IMR-90 (cell line): ENCODE data around the gene ATP2B2.

ENCODE experiments used
- CEBPB ChIP-seq: IDR thresholded peaks from 2 replicates; pipeline ENCODE4 v1.6.1; 2012; ENCODE audit warnings: low read depth, low read length, improper control_type of control experiment
- CTCF ChIP-seq: conservative IDR thresholded peaks from 2 replicates; pipeline ENCODE4 v1.5.1; 2012; ENCODE audit warnings: mild to moderate bottlenecking, low read depth, low read length, improper control_type of control experiment
- ELK1 ChIP-seq: fragments of 150-350 bp; IDR thresholded peaks from 2 replicates; pipeline ENCODE4 v1.6.1; 2016; ENCODE audit warnings: low read depth, mild to moderate bottlenecking, low read length, moderate library complexity, borderline replicate concordance
- MAZ ChIP-seq: IDR thresholded peaks from 2 replicates; pipeline ENCODE4 v1.6.1; 2012; ENCODE audit warnings: low read depth, mild to moderate bottlenecking, low read length, improper control_type of control experiment, moderate library complexity, borderline replicate concordance
- POLR2A ChIP-seq: IDR thresholded peaks from 2 replicates; pipeline ENCODE4 v1.6.1; 2012; ENCODE audit warnings: mild to moderate bottlenecking, low read depth, low read length
- USF2 ChIP-seq: fragments of 150-350 bp; IDR thresholded peaks from 2 replicates; pipeline ENCODE4 v1.6.1; 2017; ENCODE audit warnings: mild to moderate bottlenecking, antibody characterized with exemption, low read length, low read depth

GRCh38 chr3:10470120-10471053 is 35.0 kb downstream of the ATP2B2 start:
- TF ChIP-seq CTCF (no peak), ELK1 (no peak), CEBPB (no peak), USF2 (no peak), POLR2A (no peak), MAZ (no peak)
